Osteocyte (in vitro differentiated cells): ENCODE data around the gene ACTN1. TPM values are rescaled to one million over a fixed set of nuclear protein-coding genes. Genes with fewer than 3 reads are reported as not detected.
A peak's percentile ranks its signal among the peaks of the same experiment; 100 is the strongest.

Experiments
- DNase-seq: peaks from one replicate; pipeline ENCODE4 v3.0.0; 2021; ENCODE audit warnings: mixed read lengths; ENCODE audit not compliant: unreplicated experiment; ENCODE audit errors: extremely low spot score
- H3K27ac Mint-ChIP-seq: one replicate; pipeline ENCODE4 v1.8.0; 2021; ENCODE audit warnings: mild to moderate bottlenecking, mixed read lengths; ENCODE audit not compliant: unreplicated experiment
- H3K27me3 Mint-ChIP-seq: one replicate; pipeline ENCODE4 v1.8.0; 2021; ENCODE audit warnings: mixed read lengths; ENCODE audit not compliant: unreplicated experiment
- H3K36me3 Mint-ChIP-seq: one replicate; pipeline ENCODE4 v1.8.0; 2021; ENCODE audit warnings: mixed read lengths; ENCODE audit not compliant: unreplicated experiment
- H3K4me1 Mint-ChIP-seq: one replicate; pipeline ENCODE4 v1.8.0; 2021; ENCODE audit warnings: mixed read lengths; ENCODE audit not compliant: unreplicated experiment
- H3K4me3 Mint-ChIP-seq: one replicate; pipeline ENCODE4 v1.8.0; 2021; ENCODE audit warnings: mild to moderate bottlenecking, moderate library complexity, mixed read lengths; ENCODE audit not compliant: unreplicated experiment
- H3K9me3 Mint-ChIP-seq: one replicate; pipeline ENCODE4 v1.8.0; 2021; ENCODE audit warnings: mixed read lengths; ENCODE audit not compliant: unreplicated experiment
- total RNA-seq: library from RNA; stranded (reverse); gene quantifications from 2 replicates; pipeline ENCODE4 v1.2.1, GENCODE V29; 2021
- TF ChIP-seq, protein P1 (sequence below): fragments of 200-600 bp; sonication (generic); IDR thresholded peaks from 2 replicates; pipeline ENCODE4 v1.5.0; 2021; ENCODE audit warnings: antibody characterized with exemption, mild to moderate bottlenecking, moderate library complexity

The ACTN1 gene
- total RNA-seq, 1 donor from 2014 or later: 380 TPM

DNA sequence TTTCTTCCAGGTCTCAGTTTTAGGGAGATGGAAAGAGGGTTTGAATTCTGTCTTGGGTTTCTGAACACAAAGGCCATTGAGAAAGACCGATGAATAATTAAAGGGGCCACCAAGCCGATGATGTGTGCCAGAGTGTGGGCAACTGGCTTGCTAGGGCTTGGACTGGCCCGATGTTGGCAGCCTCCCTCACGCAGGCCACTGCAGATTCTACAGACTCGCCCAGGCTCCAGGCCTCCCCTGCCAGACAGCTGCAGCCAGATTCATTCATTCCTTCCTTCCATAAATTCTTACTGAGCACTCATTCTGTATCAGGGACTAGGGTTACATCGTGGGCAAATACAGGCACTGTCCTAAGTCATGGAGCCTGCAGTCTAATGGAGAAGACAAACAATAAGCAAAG lies 34.9 kb downstream of the ACTN1 start:
- H3K4me3 Mint-ChIP-seq: no peak overlapping the region

DNA sequence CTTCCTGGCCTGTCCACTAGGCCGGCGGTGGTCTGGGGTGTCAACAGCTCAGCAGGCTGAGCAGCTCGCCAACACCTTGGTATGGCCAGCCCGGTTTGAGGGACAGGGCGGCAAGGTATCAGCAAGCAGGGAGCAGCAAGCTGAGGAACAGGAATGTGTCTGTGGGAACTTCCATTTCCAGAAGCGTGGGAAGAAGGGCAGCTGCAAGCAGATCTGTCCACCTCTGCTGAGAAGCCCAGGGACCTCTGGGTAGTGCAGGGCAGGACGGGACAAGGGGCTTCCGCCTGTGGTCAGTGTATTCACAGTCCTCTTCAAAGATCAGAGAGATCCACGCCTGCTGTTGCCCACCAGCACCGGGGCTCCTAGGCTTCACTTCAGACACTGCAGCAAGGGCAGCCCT lies 36.0 kb downstream of the ACTN1 start:
- Mint-ChIP-seq H3K4me3 (no peak overlapping the region), H3K27me3 (no peaks in the 10 kb centered on the region), H3K27ac (peak overlapping the region; percentile 94), H3K4me1 (peaks cover 98% of the 10 kb centered on the region), H3K36me3 (no peaks in the 10 kb centered on the region), H3K9me3 (no peaks in the 10 kb centered on the region)
- no peak for DNase-seq
- TF ChIP-seq, protein P1, sequence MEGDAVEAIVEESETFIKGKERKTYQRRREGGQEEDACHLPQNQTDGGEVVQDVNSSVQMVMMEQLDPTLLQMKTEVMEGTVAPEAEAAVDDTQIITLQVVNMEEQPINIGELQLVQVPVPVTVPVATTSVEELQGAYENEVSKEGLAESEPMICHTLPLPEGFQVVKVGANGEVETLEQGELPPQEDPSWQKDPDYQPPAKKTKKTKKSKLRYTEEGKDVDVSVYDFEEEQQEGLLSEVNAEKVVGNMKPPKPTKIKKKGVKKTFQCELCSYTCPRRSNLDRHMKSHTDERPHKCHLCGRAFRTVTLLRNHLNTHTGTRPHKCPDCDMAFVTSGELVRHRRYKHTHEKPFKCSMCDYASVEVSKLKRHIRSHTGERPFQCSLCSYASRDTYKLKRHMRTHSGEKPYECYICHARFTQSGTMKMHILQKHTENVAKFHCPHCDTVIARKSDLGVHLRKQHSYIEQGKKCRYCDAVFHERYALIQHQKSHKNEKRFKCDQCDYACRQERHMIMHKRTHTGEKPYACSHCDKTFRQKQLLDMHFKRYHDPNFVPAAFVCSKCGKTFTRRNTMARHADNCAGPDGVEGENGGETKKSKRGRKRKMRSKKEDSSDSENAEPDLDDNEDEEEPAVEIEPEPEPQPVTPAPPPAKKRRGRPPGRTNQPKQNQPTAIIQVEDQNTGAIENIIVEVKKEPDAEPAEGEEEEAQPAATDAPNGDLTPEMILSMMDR: no peak

More for the DNA sequence above, 34.9 kb downstream of the ACTN1 start:
- DNase-seq: no peak
- no peaks in the 10 kb centered on the region for H3K27me3 Mint-ChIP-seq
- H3K9me3 Mint-ChIP-seq: no peaks in the 10 kb centered on the region
- TF ChIP-seq, protein P1: no peak
- H3K36me3 Mint-ChIP-seq: no peaks in the 10 kb centered on the region
- peaks cover 98% of the 10 kb centered on the region for H3K4me1 Mint-ChIP-seq
- H3K27ac Mint-ChIP-seq: peak overlapping the region; percentile 94

DNA sequence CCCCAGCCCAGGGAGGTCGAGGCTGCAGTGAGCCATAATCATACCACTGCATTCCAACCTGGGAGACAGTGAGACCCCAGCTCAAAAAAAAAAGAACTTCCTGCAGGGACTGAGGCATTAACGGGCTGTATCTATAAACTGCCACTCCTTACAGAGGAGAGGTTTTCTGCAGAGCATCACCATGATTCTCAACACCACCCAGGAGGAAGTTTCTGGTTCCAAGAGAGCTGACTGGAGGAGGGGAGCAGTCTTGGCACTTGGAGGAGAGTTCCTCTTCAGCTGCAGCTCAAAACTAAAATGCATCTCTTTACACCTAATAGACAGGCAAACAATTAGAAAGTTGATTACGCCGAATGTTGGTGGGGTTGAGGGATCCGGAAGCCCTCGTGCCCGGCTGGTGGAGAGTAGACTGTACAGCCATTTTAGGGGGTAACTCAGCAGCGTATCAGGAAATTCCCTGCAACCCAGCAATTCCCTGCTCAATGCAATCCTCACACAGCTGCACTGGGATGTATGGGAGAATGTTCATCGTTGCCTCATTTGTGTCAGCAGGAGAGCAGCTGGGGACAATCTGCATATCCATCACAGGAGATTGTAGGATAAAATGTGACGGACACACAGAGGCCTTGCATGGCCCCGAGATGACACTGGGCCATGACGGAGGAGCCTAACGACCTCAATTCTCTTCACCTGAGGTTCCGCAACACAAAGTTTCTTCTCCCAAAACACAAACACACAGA lies 36.6 kb downstream of the ACTN1 start:
- H3K27me3 Mint-ChIP-seq: no peaks in the 10 kb centered on the region

DNA sequence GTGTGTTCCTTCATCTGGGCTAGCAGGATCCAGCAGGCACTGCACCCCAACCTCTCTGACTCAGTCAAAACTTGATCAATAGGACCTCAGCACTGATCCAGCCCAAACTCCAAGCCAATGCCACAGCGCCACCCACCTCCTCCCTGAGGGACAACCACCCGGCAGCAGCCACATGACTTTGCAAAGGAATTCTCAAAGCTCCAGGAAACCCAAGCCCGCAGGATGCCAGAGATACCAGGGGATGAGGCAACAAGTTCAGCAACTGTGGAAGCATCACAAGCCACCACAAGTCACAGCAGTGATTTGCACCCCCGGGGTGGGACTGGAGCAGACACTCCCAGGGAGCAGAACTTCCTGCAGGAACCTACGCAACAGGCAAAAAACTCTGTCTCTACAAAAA lies 37.3 kb downstream of the ACTN1 start:
- H3K4me3 Mint-ChIP-seq: no peak overlapping the region

More for the DNA sequence above, 36.6 kb downstream of the ACTN1 start:
- Mint-ChIP-seq H3K4me1 (peaks cover 97% of the 10 kb centered on the region), H3K27ac (peak overlapping the region; percentile 94), H3K9me3 (no peaks in the 10 kb centered on the region), H3K4me3 (no peak overlapping the region), H3K36me3 (no peaks in the 10 kb centered on the region)
- no peak for DNase-seq
- TF ChIP-seq, protein P1: no peak

DNA sequence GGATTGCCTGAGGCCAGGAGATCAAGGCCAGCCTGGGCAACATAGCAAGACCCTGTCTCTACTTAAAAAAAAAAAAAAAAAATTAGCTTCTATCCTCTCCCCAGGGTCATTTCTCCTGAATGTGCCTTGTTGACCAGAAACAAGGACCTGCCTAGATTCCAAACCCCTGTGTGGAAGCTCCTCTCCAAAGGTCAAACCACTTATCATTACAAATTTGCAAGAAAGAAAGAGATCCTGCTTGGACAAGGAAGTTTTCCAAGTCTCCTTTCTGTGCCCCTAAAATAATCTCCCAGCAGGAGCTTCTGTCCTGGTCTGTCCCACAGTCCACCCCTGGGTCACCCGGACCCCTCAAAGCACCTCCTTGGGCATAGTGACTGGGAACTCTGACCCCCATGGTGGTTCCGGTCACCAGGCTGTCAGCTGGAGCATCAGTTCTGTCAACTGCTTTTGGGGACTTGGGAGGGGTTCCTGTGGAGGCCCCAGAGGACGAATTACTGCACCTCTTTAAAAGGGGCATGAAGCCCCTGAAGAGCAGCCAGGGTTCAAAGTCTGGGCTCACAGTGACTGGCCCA lies 38.4 kb downstream of the ACTN1 start:
- no peak overlapping the region for H3K4me3 Mint-ChIP-seq
- H3K36me3 Mint-ChIP-seq: no peaks in the 10 kb centered on the region
- TF ChIP-seq, protein P1: no peak
- peak overlapping the region; percentile 94 for H3K27ac Mint-ChIP-seq
- H3K27me3 Mint-ChIP-seq: no peaks in the 10 kb centered on the region
- no peaks in the 10 kb centered on the region for H3K9me3 Mint-ChIP-seq
- DNase-seq: no peak
- H3K4me1 Mint-ChIP-seq: peaks cover 98% of the 10 kb centered on the region

More for the DNA sequence above, 37.3 kb downstream of the ACTN1 start:
- Mint-ChIP-seq H3K4me1 (peaks cover 97% of the 10 kb centered on the region), H3K27me3 (no peaks in the 10 kb centered on the region), H3K36me3 (no peaks in the 10 kb centered on the region), H3K27ac (peak overlapping the region; percentile 94), H3K9me3 (no peaks in the 10 kb centered on the region)
- peak; percentile 90 for DNase-seq
- TF ChIP-seq, protein P1: peak; percentile 70
